Panc1 (cell line): ENCODE data around the gene PIGU. TPM values are rescaled to one million over a fixed set of nuclear protein-coding genes. Genes with fewer than 3 reads are reported as not detected.

Experiments used
- ATAC-seq: fragments of 200-7000 bp; cut with Tn5 transposase; 2 replicates; pipeline ENCODE4 v1.9.1; 2020; ENCODE audit warnings: mild to moderate bottlenecking, moderate library complexity
- BruUV-seq: library from RNA; stranded (reverse); fragments of 400-500 nt; replicated peaks from 2 replicates; lab custom pipeline; 2021; lab: Mats Ljungman, UMichigan
- CTCF ChIA-PET: fragments of 300-600 bp; sonication (Branson Sonifier 250); formaldehyde crosslinking; loops from one replicate; lab custom pipeline; 2022; ENCODE audit warnings: antibody characterized with exemption; lab: Charles Lee
- POLR2A ChIA-PET: fragments of 300-600 bp; sonication (Branson Sonifier 250); formaldehyde crosslinking; loops from one replicate; lab custom pipeline; 2022; ENCODE audit warnings: antibody characterized with exemption; lab: Charles Lee
- DNase-seq: peaks from one replicate; pipeline ENCODE4 v3.0.0-alpha.2; 2010; ENCODE audit warnings: low read depth, low spot score
- H3K27ac ChIP-seq: 2 replicates; pipeline ENCODE4 v1.5.1; 2011; ENCODE audit warnings: mild to moderate bottlenecking, low read length, inconsistent platforms
- H3K27me3 ChIP-seq: fragments of 200-500 bp; sonication (Bioruptor generic); 2 replicates; pipeline ENCODE4 v1.6.0; 2014; ENCODE audit warnings: low read length, inconsistent platforms; ENCODE audit not compliant: control insufficient read depth, insufficient read depth
- H3K36me3 ChIP-seq: fragments of 200-500 bp; sonication (Bioruptor generic); 2 replicates; pipeline ENCODE4 v1.5.1; 2014; ENCODE audit warnings: inconsistent platforms, mild to moderate bottlenecking, low read length, moderate library complexity; ENCODE audit not compliant: control insufficient read depth, insufficient read depth
- H3K4me1 ChIP-seq: 2 replicates; pipeline ENCODE4 v1.5.1; 2011; ENCODE audit warnings: inconsistent platforms, mild to moderate bottlenecking, low read length, moderate library complexity; ENCODE audit not compliant: control insufficient read depth, insufficient read depth
- H3K4me3 ChIP-seq, 2 experiments: 2 replicates each; pipeline ENCODE4 v1.5.1; 2011 to 2012; ENCODE audit warnings: low read depth in 2 of 2, low read length in 2 of 2, mild to moderate bottlenecking in 2 of 2, inconsistent platforms in 1 of 2, moderate library complexity in 1 of 2
- H3K9me3 ChIP-seq: fragments of 200-500 bp; sonication (Bioruptor generic); 2 replicates; pipeline ENCODE4 v1.5.1; 2014; ENCODE audit warnings: low read depth, mild to moderate bottlenecking, inconsistent platforms, low read length, moderate library complexity; ENCODE audit not compliant: control insufficient read depth, insufficient read depth
- CTCF ChIP-seq: fragments of 450-650 bp; IDR thresholded peaks from 2 replicates; pipeline ENCODE4 v1.5.1; 2017; ENCODE audit warnings: mild to moderate bottlenecking
- POLR2AphosphoS5 ChIP-seq: IDR thresholded peaks from 2 replicates; pipeline ENCODE4 v1.6.1; 2012; ENCODE audit warnings: mild to moderate bottlenecking, low read depth, low read length, moderate library complexity
- REST ChIP-seq, 2 experiments: IDR thresholded peaks; 2 replicates each; pipeline ENCODE4 v1.6.1; 2011 to 2012; ENCODE audit warnings: low read depth in 2 of 2, control low read depth in 1 of 2, low read length in 1 of 2, mild to moderate bottlenecking in 1 of 2, moderate library complexity in 1 of 2; ENCODE audit not compliant: insufficient read depth in 1 of 2
- SIN3A ChIP-seq: IDR thresholded peaks from 2 replicates; pipeline ENCODE4 v1.6.1; 2012; ENCODE audit warnings: low read depth, mild to moderate bottlenecking, low read length, moderate library complexity, borderline replicate concordance; ENCODE audit not compliant: insufficient read depth
- TCF7L2 ChIP-seq: IDR thresholded peaks from 2 replicates; pipeline ENCODE4 v1.6.1; 2011; ENCODE audit warnings: mild to moderate bottlenecking, low read depth, low read length, inconsistent platforms
- in situ Hi-C: cut with HindIII; loops from 2 replicates; pipeline ENCODE4 v1.10.0; 2016; ENCODE audit warnings: low sequenced_read_pairs, low pct_unique_long_range_greater_than_20kb
- intact Hi-C: fragments of 100-400 bp; cut with micrococcal nuclease; formaldehyde crosslinking; loops from one replicate; pipeline ENCODE4 v1.10.0; 2022; ENCODE audit not compliant: unreplicated experiment
- total RNA-seq: library from RNA; stranded (reverse); gene quantifications from one replicate; pipeline ENCODE4 v1.2.1, GENCODE V29; 2021; ENCODE audit not compliant: unreplicated experiment

Gene PIGU
- total RNA-seq, 1 experiment from 2014 or later = 22.9 TPM

GRCh38 chr20:34578521-34578920, 98.4 kb downstream of the PIGU start:
- no peak for DNase-seq
- Histone ChIP-seq H3K27me3 (no peaks in the 10 kb centered on the region), H3K4me3 (no peak overlapping the region), H3K9me3 (no peaks in the 10 kb centered on the region), H3K36me3 (no peaks in the 10 kb centered on the region; the same call in 1 of the 2 replicates), H3K4me1 (no peaks in the 10 kb centered on the region), H3K27ac (no peak overlapping the region)
- intact Hi-C loops (no loop called here), in situ Hi-C loops (no loop called here)
- ChIA-PET POLR2A (no interaction called here), CTCF (interaction anchor here (0.6 to 1.0 kb wide), 3 partner anchors 19 to 191 kb away, joined by 3 read pairs; no protein-coding TSS in a partner anchor)
- ATAC-seq = no peak
- no TSS peak for BruUV-seq
- no peak for TF ChIP-seq REST (IDR thresholded peaks at IDR 0.05; ENCODE audit: insufficient read depth in 1 of 2, low read depth in 2 of 2, low read length in 1 of 2)
- TF ChIP-seq POLR2AphosphoS5 = no peak
- TF ChIP-seq SIN3A = no peak
- TF ChIP-seq CTCF = no peak
- TF ChIP-seq TCF7L2 = no peak

GRCh38 chr20:34578025-34578424, 98.9 kb downstream of the PIGU start:
- Histone ChIP-seq H3K9me3 (no peaks in the 10 kb centered on the region), H3K27me3 (no peaks in the 10 kb centered on the region), H3K36me3 (no peaks in the 10 kb centered on the region; the same call in 1 of the 2 replicates), H3K4me3 (no peak overlapping the region), H3K27ac (no peak overlapping the region), H3K4me1 (no peaks in the 10 kb centered on the region)
- in situ Hi-C loops = no loop called here
- no peak for TF ChIP-seq REST (IDR thresholded peaks at IDR 0.05; ENCODE audit: insufficient read depth in 1 of 2, low read depth in 2 of 2, low read length in 1 of 2)
- TF ChIP-seq SIN3A = no peak
- no peak for TF ChIP-seq CTCF
- no peak for TF ChIP-seq POLR2AphosphoS5
- TF ChIP-seq TCF7L2 = no peak
- ATAC-seq (no peak), DNase-seq (no peak)
- ChIA-PET CTCF (no interaction called here), POLR2A (no interaction called here)
- intact Hi-C loops = no loop called here
- BruUV-seq = no TSS peak
